ENCODE data around the gene CDH3. TPM values are rescaled to one million over a fixed set of nuclear protein-coding genes. Genes with fewer than 3 reads are reported as not detected.

The CDH3 gene
- total and polyA plus RNA-seq, 2 experiments from 2014 or later: 78.0 to 210 TPM

DNA sequence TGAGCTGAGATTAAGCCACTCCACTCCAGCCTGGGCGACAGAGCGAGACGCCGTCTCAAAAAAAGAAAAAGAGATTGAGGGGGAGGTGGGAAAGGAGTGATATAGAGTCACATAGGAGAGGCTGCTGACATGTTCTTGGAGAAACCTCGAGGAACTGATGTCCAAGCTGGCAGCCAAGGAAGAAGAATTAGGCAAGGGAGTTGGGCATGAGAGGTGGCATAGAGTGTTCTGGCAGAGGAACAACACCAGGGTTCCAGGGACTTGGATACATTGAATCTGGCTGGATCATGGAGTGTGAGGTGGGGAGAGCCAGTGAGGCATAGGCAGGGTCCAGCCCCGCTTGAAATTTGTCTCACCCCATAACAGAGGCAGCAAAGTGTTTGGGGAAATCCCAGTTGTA is 10.7 kb downstream of the CDH3 start:
- H3K27ac ChIP-seq (ENCODE audit: low read depth): no peak overlapping the region
- peaks cover 10% of the 10 kb centered on the region for H3K27me3 Mint-ChIP-seq (ENCODE audit: insufficient read depth, low read depth, poor library complexity)
- peaks cover 32% of the 10 kb centered on the region for H3K36me3 Mint-ChIP-seq (ENCODE audit: low read depth)
- no peaks in the 10 kb centered on the region for H3K27me3 ChIP-seq (ENCODE audit: insufficient read depth)
- DNase-seq (ENCODE audit: low spot score): no peak
- H3K9me3 Mint-ChIP-seq: no peaks in the 10 kb centered on the region
- H3K4me1 Mint-ChIP-seq: peaks cover 24% of the 10 kb centered on the region
- H3K36me3 ChIP-seq (ENCODE audit: insufficient read depth): no peaks in the 10 kb centered on the region
- peaks cover 33% of the 10 kb centered on the region for H4K20me1 ChIP-seq (replicated peaks; ENCODE audit: insufficient read depth)
- no peak overlapping the region for H3K4me3 Mint-ChIP-seq
- H2AFZ ChIP-seq: no peak overlapping the region
- H3K79me2 ChIP-seq (replicated peaks; ENCODE audit: insufficient read depth): peaks cover 97% of the 10 kb centered on the region
- H3K4me1 ChIP-seq (ENCODE audit: insufficient read depth): peaks cover 16% of the 10 kb centered on the region
- no peak for ATAC-seq
- no peak for TF ChIP-seq NANOG (IDR thresholded peaks at IDR 0.05; ENCODE audit: borderline replicate concordance)
- TF ChIP-seq POLR2AphosphoS5 (IDR thresholded peaks at IDR 0.05; ENCODE audit: low read depth): no peak
- TF ChIP-seq, protein P1, sequence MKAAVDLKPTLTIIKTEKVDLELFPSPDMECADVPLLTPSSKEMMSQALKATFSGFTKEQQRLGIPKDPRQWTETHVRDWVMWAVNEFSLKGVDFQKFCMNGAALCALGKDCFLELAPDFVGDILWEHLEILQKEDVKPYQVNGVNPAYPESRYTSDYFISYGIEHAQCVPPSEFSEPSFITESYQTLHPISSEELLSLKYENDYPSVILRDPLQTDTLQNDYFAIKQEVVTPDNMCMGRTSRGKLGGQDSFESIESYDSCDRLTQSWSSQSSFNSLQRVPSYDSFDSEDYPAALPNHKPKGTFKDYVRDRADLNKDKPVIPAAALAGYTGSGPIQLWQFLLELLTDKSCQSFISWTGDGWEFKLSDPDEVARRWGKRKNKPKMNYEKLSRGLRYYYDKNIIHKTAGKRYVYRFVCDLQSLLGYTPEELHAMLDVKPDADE (IDR thresholded peaks at IDR 0.05): no peak
- TF ChIP-seq EZH2 (IDR thresholded peaks at IDR 0.05; ENCODE audit: low read depth, unreplicated experiment): no peak
- TF ChIP-seq ZNF114 (CRISPR knock-in tag; IDR thresholded peaks at IDR 0.05): no peak
- no peak for TF ChIP-seq CREB1 (CRISPR knock-in tag; IDR thresholded peaks at IDR 0.05; ENCODE audit: low read depth)
- no peak for TF ChIP-seq EZH2phosphoT487 (IDR thresholded peaks at IDR 0.05; ENCODE audit: unreplicated experiment)
- TF ChIP-seq ZNF331 (CRISPR knock-in tag; IDR thresholded peaks at IDR 0.05; ENCODE audit: low read depth): no peak
- H3K4me3 ChIP-seq: no peak overlapping the region
- no peak overlapping the region for H3K4me2 ChIP-seq
- H3K27ac Mint-ChIP-seq: no peak overlapping the region
- 0 out of 2 replicates have a peak, but pooled peaks cover 4% of the 10 kb centered on the region for H3F3A ChIP-seq (replicated peaks; ENCODE audit: low read depth)
- no peaks in the 10 kb centered on the region for H3K9me2 ChIP-seq (ENCODE audit: insufficient read depth)

DNA sequence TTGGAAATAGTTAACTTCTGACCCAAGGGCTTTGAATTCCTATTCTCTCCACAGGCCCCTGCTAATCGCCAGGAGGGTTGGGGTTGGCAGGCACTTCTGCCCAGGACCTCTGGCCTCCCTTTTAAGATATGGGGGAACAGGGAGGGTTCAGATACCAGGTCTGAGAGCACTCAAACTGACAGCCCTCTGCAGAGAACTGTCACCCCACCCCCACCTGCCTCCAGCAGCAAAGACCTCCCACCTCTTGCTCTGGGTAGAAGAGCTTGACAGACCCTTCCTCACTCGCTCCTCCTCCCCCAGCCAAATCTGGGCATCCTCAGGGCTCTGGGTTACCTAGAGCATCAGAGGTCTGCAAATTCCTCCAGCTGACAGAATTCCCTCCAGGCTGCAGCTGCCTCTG is 11.6 kb downstream of the CDH3 start:
- Mint-ChIP-seq H3K27me3 (ENCODE audit: insufficient read depth, low read depth, poor library complexity) (peaks cover 5% of the 10 kb centered on the region), H3K36me3 (ENCODE audit: low read depth) (peaks cover 28% of the 10 kb centered on the region), H3K9me3 (no peaks in the 10 kb centered on the region), H3K27ac (no peak overlapping the region; the same call in 1 of the 2 replicates), H3K4me3 (no peak overlapping the region), H3K4me1 (peaks cover 19% of the 10 kb centered on the region)
- Histone ChIP-seq H3K4me1 (ENCODE audit: insufficient read depth) (peaks cover 16% of the 10 kb centered on the region), H3K27ac (ENCODE audit: low read depth) (0 out of 2 replicates have a peak overlapping the region, but pooled peaks have one; percentile 63), H3K36me3 (ENCODE audit: insufficient read depth) (no peaks in the 10 kb centered on the region), H3K9me2 (ENCODE audit: insufficient read depth) (no peaks in the 10 kb centered on the region), H2AFZ (no peak overlapping the region), H3K79me2 (replicated peaks; ENCODE audit: insufficient read depth) (peaks cover 97% of the 10 kb centered on the region), H3F3A (replicated peaks; ENCODE audit: low read depth) (0 out of 2 replicates have a peak, but pooled peaks cover 4% of the 10 kb centered on the region), H3K4me3 (no peak overlapping the region), H3K27me3 (ENCODE audit: insufficient read depth) (no peaks in the 10 kb centered on the region), H4K20me1 (replicated peaks; ENCODE audit: insufficient read depth) (peaks cover 35% of the 10 kb centered on the region), H3K4me2 (no peak overlapping the region)
- ATAC-seq (peak; percentile 50), DNase-seq (ENCODE audit: low spot score) (no peak)
- TF ChIP-seq JUNB (IDR thresholded peaks at IDR 0.05; ENCODE audit: unreplicated experiment) (no peak), NANOG (IDR thresholded peaks at IDR 0.05; ENCODE audit: borderline replicate concordance) (no peak), POLR2AphosphoS5 (IDR thresholded peaks at IDR 0.05; ENCODE audit: low read depth) (no peak), ZNF331 (CRISPR knock-in tag; IDR thresholded peaks at IDR 0.05; ENCODE audit: low read depth) (no peak), EZH2phosphoT487 (IDR thresholded peaks at IDR 0.05; ENCODE audit: unreplicated experiment) (no peak), EZH2 (IDR thresholded peaks at IDR 0.05; ENCODE audit: low read depth, unreplicated experiment) (no peak)
- TF ChIP-seq, protein P1 (IDR thresholded peaks at IDR 0.05): no peak
- TF ChIP-seq, protein P2, sequence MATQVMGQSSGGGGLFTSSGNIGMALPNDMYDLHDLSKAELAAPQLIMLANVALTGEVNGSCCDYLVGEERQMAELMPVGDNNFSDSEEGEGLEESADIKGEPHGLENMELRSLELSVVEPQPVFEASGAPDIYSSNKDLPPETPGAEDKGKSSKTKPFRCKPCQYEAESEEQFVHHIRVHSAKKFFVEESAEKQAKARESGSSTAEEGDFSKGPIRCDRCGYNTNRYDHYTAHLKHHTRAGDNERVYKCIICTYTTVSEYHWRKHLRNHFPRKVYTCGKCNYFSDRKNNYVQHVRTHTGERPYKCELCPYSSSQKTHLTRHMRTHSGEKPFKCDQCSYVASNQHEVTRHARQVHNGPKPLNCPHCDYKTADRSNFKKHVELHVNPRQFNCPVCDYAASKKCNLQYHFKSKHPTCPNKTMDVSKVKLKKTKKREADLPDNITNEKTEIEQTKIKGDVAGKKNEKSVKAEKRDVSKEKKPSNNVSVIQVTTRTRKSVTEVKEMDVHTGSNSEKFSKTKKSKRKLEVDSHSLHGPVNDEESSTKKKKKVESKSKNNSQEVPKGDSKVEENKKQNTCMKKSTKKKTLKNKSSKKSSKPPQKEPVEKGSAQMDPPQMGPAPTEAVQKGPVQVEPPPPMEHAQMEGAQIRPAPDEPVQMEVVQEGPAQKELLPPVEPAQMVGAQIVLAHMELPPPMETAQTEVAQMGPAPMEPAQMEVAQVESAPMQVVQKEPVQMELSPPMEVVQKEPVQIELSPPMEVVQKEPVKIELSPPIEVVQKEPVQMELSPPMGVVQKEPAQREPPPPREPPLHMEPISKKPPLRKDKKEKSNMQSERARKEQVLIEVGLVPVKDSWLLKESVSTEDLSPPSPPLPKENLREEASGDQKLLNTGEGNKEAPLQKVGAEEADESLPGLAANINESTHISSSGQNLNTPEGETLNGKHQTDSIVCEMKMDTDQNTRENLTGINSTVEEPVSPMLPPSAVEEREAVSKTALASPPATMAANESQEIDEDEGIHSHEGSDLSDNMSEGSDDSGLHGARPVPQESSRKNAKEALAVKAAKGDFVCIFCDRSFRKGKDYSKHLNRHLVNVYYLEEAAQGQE (IDR thresholded peaks at IDR 0.05; ENCODE audit: unreplicated experiment): no peak
- TF ChIP-seq, protein P3, sequence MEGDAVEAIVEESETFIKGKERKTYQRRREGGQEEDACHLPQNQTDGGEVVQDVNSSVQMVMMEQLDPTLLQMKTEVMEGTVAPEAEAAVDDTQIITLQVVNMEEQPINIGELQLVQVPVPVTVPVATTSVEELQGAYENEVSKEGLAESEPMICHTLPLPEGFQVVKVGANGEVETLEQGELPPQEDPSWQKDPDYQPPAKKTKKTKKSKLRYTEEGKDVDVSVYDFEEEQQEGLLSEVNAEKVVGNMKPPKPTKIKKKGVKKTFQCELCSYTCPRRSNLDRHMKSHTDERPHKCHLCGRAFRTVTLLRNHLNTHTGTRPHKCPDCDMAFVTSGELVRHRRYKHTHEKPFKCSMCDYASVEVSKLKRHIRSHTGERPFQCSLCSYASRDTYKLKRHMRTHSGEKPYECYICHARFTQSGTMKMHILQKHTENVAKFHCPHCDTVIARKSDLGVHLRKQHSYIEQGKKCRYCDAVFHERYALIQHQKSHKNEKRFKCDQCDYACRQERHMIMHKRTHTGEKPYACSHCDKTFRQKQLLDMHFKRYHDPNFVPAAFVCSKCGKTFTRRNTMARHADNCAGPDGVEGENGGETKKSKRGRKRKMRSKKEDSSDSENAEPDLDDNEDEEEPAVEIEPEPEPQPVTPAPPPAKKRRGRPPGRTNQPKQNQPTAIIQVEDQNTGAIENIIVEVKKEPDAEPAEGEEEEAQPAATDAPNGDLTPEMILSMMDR (conservative IDR thresholded peaks at IDR 0.05; ENCODE audit: low read depth in 2 of 2): no peak

Data from GM23338 (cell line).